GM19455 (cell line): ENCODE results near the gene NEK2.
"Not testable (repeated sequence)": the region's sequence is repeated elsewhere in the genome, so short reads cannot be mapped to it uniquely, and the experiment has no call there.

Experiments used
- ATAC-seq: cut with Tn5 transposase; IDR thresholded peaks from one replicate; pipeline ENCODE4 v1.9.1; 2021; ENCODE audit not compliant: unreplicated experiment

NEK2 gene

DNA sequence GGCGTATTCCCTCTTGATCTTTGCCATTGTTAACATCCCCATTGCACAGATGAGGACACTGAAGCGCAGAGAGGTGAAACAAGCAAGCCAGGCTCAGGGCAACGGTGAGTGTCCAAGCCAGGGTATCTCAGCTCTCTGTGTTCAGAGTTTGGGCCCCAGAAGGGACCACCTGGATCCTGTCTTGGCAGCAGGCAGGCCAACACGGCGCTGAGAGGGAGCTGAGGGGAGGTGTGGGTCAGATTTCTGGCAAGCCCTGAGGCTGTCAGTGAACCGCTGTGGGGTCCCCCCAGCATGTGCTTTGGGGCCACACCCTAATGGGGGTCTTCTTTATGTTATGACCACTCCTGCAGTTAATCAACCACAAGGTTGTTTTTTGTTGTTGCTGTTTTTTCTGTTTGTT is 23.1 kb downstream of the NEK2 start:
- no peak for ATAC-seq

DNA sequence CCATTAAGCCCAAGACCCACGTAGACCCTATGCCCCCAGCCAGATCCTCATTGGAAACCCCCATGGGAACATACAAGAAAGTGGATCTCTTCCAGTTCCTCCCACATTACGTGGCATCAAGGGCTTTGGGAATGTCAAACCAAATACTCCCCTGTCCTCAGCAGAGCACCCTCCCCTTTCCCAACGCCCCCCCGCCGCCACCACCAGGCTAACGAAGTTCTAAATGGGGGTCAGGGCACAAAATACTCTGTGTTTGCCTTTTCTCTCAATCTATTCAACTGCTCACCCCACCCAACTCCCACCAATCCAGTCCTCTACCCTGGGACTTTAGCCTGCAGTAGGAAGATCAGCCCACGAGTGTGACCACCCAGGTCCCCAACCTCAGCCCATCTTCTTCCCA is 24.5 kb downstream of the NEK2 start:
- ATAC-seq, result no peak

DNA sequence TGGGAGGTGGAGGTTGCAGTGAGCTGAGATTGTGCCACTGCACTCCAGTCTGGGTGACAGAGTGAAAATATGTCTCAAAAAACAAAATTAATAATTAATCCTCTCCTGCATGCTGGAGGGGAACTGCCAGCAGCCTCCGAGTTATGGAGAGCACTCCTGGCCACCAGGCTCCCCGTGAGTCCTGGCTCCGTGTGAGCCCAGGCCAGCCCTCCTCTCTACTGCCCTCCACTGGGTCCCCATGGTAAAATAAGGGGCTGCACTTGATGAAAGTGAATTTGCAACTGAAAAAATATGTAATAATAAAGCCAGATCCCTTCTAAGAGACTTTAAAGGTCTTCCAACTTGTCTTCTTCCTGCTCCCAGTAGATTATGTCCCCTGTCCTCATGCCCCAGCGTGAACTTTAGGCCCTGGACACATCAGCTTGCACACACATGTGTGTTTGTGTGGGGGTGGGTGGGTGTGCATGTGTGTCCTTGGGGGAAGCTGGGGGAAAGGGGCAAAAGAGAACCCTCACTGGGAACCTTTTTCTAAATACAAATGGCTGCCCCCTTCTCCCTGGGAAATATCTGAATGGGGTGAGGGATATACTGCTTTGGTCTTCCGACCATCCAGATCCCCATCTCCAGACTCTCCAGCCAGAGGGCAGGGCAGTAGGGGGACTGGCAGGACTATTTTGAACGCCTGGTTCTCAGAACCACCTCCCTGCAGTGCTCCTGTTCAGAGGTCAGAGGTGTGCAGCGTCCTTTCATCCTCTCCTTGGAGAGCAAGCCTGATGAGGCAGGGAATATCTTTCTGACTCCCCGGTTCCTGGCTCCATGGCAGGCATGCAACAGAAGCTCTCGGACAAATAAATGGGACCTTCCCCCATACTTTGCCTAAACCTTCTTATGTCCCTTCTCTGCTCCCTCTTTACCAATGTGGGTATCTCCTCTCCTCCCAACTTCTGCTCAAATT is 26.2 kb downstream of the NEK2 start:
- ATAC-seq, result no peak

DNA sequence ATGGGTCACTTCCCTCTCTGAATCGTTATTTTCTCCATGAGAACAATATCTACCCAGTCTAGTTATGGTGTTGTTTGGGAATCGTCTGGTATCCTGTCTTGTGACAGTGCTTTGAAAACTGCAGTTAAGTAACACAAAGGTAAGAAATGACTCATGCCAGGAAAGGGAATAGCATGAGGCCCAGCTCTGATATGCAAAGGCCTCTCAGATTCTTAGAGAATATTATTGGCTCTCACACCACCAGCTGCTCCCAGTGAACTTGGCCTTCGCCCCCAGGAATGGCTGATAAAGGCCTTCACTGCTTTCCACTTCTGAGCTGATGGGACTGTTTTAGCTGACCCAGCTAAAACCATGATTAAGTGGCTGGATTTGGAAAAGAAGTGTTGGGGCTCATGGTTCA is 27.1 kb downstream of the NEK2 start:
- ATAC-seq, result no peak

- no peak for ATAC-seq
Measured at GRCh38 chr1:211647711-211648121, 27.7 kb downstream of the NEK2 start.

GRCh38 chr1:211646566-211646965 is 28.9 kb downstream of the NEK2 start:
- ATAC-seq, result no peak

- ATAC-seq, result not testable (repeated sequence)
Measured at GRCh38 chr1:211645601-211646000, 29.8 kb downstream of the NEK2 start.

GRCh38 chr1:211644653-211645052 is 30.8 kb downstream of the NEK2 start:
- no peak for ATAC-seq

DNA sequence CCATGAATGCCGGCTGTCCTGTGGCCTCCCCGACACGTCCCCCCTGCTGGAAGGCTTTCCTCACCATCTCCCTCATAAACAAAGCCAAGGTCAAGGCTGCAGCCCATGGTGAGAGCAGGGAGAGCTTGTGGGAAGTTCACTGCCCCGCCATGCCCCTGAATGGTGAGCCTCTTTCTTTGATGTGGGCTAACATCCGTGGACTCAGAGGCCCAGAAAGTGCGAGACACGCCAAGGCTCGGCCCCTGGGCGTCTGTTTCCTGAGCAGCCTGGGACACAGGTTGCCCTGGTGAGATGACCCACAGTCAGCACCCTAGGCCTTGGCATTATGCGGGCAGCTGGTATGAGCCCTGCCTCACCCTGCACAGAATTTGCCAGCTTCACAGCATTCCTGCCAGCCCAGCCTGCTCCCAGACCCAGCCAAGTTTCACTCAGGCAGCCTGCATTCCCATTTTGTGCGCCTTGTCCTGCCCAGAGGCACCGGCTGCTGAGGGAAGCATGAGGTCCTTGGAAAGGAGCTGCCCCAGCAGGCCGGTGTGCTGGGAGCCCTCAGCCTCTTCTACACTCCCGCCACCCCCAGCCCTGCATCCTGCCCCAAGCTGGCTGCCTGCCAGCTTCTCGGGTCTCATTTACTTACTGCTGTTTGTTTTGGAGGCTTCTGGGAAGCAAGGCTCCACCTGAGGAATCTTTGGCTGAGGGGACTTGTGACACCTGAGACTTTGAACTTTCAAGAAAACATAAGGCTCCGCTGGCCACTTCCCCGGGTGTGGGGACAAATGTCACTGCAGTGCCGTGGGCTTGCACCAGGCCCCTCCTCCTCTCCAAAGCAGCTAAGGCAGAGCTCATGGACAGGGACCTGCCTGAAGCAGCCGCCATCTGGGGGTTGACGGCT is 31.9 kb downstream of the NEK2 start:
- ATAC-seq, result no peak

DNA sequence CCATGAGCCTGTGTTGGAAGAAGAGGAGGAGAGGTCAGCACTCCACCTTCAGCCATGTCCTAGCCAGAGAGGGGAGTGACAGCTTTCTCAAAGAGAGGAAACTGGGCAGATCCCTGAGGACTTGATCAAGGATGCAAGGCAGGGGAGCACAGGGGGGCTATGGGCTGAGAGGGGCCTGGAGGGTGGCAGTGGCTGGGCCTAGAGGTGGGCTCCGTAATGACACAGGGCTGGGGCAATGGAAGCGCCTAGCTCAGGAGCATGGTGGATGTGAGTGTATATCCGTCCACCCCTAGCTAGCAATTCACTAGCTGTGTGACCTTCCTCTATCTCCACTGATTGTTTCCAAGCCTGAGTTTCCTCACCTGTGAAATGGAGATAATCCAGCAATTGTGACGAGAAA is 32.6 kb downstream of the NEK2 start:
- ATAC-seq, result no peak

DNA sequence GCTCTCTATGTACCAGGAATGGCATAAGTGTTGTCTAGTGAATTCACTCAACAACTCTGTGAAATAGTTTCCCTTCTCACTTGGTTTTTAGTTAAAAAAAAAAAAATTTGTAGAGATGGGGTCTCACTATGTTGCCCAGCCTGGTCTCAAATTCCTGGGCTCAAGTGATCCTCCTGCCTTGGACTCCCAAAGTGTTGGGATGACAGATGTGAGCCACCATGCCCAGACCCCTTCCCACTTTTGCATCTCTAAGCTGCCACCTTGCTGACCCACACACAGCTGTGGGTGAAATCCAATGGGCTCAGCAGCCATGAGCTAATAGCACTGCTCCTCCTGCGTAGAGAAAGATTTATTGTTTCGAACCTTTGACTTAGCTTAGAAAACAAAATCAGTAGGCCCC is 33.5 kb downstream of the NEK2 start:
- ATAC-seq, result no peak

GRCh38 chr1:211641044-211641800 is 34.2 kb downstream of the NEK2 start:
- no peak for ATAC-seq

DNA sequence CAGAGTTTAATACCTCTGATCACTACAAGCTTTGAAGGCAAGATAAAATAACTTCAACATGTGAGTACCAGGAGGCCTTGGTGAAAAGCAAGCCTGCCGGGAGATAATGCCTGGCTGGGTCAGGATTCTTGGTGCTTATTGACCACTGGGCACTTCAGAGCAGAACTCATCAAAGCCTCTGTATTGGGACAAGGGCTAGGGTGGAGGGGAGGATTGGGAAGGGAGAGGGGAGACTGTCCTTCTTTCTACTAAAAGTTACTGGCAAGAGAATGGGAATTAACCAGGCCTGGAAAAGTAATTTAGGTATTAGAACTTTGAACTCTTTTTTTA is 35.2 kb downstream of the NEK2 start:
- no peak for ATAC-seq

DNA sequence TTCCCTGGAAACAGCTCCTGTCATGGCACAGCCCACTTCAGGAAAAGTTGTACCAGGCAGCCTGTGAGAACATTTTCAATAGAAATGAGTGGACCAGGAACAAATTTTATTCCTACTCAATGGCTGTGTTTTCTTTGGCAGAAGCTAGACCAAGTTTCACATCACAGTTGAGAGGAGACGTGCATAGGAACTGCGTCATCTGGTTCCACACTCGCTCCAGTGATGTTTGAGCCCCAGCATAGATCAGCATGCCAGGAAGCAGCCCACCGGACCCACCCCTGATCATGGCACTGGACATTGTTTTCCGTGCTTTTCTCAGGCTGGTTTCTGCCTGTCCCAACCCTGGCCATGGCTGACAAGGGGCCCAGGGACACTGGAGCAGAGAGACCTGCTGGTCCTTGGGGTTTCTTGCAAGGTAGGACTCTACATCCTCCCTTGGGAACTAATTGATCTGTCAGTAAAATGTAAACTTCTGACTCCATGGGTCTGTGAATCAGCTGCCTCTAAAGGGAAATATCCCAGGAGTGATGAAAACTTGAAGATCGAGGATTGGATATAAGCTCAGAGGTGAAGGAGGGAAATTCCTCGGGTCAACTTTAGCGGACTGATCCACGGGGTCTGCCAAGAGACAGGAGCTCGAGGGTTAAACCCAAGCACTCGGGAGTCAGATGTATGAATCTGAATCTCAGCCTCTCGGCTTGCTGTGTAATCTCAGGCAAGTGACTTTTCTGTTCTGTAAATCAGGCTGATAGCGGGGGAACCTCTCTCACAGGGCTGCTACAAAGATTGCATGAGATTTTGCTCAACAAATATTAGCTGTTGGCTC is 35.7 kb downstream of the NEK2 start:
- no peak for ATAC-seq

GRCh38 chr1:211638689-211639101 is 36.7 kb downstream of the NEK2 start:
- no peak for ATAC-seq

DNA sequence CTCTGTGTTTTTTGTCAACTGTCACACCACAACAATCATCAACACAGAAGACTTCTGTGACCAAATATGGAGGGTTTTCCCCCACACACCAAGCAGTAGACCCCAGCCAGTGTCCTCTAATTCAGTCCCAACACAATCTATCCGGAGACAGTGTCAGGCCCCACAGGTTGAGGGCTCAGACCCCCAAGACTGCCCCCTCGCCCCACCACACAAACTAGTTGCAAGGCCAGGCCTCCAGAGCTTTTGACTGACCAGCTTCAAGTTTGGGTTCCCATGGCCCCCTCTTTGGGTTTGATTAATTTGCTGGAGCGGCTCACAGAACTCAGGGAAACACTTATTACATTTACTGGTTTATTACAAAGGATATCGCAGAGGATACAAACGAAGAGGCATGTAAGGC is 37.2 kb downstream of the NEK2 start:
- ATAC-seq, result no peak

- ATAC-seq, result no peak
Measured at GRCh38 chr1:211637066-211637465, 38.4 kb downstream of the NEK2 start.

- not testable (repeated sequence) for ATAC-seq
Measured at GRCh38 chr1:211636575-211637029, 38.8 kb downstream of the NEK2 start.

- ATAC-seq, result no peak
Measured at GRCh38 chr1:211635597-211636205, 39.7 kb downstream of the NEK2 start.

- no peak for ATAC-seq
Measured at GRCh38 chr1:211634931-211635330, 40.5 kb downstream of the NEK2 start.
